HepG2 (cell line): ENCODE data around the gene HYOU1. TPM values are rescaled to one million over a fixed set of nuclear protein-coding genes. Genes with fewer than 3 reads are reported as not detected.

Experiments
- CAMTA2 ChIP-seq: sonication (generic); formaldehyde crosslinking; IDR thresholded peaks from 2 replicates; pipeline ENCODE4 v1.4.0; 2020; ENCODE audit warnings: mild to moderate bottlenecking, missing genetic modification reagents, borderline replicate concordance
- DRAP1 ChIP-seq: IDR thresholded peaks from 2 replicates; pipeline ENCODE4 v1.6.1; 2016; ENCODE audit warnings: missing genetic modification reagents, missing compliant biosample characterization
- HDAC2 ChIP-seq: sonication (generic); formaldehyde crosslinking; IDR thresholded peaks from 2 replicates; pipeline ENCODE4 v1.4.0; 2020; ENCODE audit warnings: missing genetic modification reagents
- HNRNPLL ChIP-seq: fragments of 200-400 bp; formaldehyde crosslinking; IDR thresholded peaks from 2 replicates; pipeline ENCODE4 v1.6.1; 2017; ENCODE audit warnings: mild to moderate bottlenecking, low read depth, low read length; ENCODE audit not compliant: poor library complexity, severe bottlenecking
- KDM2A ChIP-seq: sonication (generic); formaldehyde crosslinking; IDR thresholded peaks from 2 replicates; pipeline ENCODE4 v1.4.0; 2020; ENCODE audit warnings: low read depth, missing genetic modification reagents, borderline replicate concordance
- PAF1 ChIP-seq: IDR thresholded peaks from 2 replicates; pipeline ENCODE4 v1.6.1; 2016; ENCODE audit warnings: missing genetic modification reagents, missing compliant biosample characterization
- PITX1 ChIP-seq: sonication (generic); formaldehyde crosslinking; IDR thresholded peaks from 2 replicates; pipeline ENCODE4 v1.5.1; 2020; ENCODE audit warnings: mild to moderate bottlenecking, missing genetic modification reagents
- SAP130 ChIP-seq: IDR thresholded peaks from 2 replicates; pipeline ENCODE4 v1.6.1; 2016; ENCODE audit warnings: low read depth
- SNAPC5 ChIP-seq: sonication (generic); formaldehyde crosslinking; IDR thresholded peaks from 2 replicates; pipeline ENCODE4 v1.8.1; 2023; ENCODE audit warnings: mild to moderate bottlenecking, missing genetic modification reagents, borderline replicate concordance
- TAF15 ChIP-seq: fragments of 200-400 bp; formaldehyde crosslinking; IDR thresholded peaks from one replicate; pipeline ENCODE4 v1.6.1; 2018; ENCODE audit warnings: mild to moderate bottlenecking, low read depth, low read length; ENCODE audit not compliant: poor library complexity, severe bottlenecking
- XRCC5 ChIP-seq: fragments of 200-400 bp; formaldehyde crosslinking; optimal IDR thresholded peaks from 2 replicates; pipeline ENCODE3; 2017; ENCODE audit warnings: mild to moderate bottlenecking, low read length
- ZBTB38 ChIP-seq: sonication (generic); formaldehyde crosslinking; IDR thresholded peaks from 2 replicates; pipeline ENCODE4 v1.5.1; 2020; ENCODE audit warnings: mild to moderate bottlenecking, missing genetic modification reagents
- ZBTB4 ChIP-seq: sonication (generic); formaldehyde crosslinking; IDR thresholded peaks from 2 replicates; pipeline ENCODE4 v1.4.0; 2020; ENCODE audit warnings: missing genetic modification reagents, mild to moderate bottlenecking, borderline replicate concordance
- ZFYVE20 ChIP-seq: sonication (generic); formaldehyde crosslinking; IDR thresholded peaks from 2 replicates; pipeline ENCODE4 v1.8.0; 2023; ENCODE audit warnings: low read depth, mild to moderate bottlenecking, moderate library complexity, missing genetic modification reagents, borderline replicate concordance
- ZNF580 ChIP-seq: IDR thresholded peaks from 2 replicates; pipeline ENCODE4 v1.6.1; 2016; ENCODE audit warnings: low read depth, borderline replicate concordance
- ZNF674 ChIP-seq: sonication (generic); formaldehyde crosslinking; IDR thresholded peaks from 2 replicates; pipeline ENCODE4 v1.5.0; 2020; ENCODE audit warnings: low read depth, mild to moderate bottlenecking, missing genetic modification reagents
- ZNF687 ChIP-seq: sonication (generic); formaldehyde crosslinking; IDR thresholded peaks from 2 replicates; pipeline ENCODE4 v1.5.1; 2020; ENCODE audit warnings: mild to moderate bottlenecking, missing genetic modification reagents, moderate library complexity
- ZNF703 ChIP-seq: sonication (generic); formaldehyde crosslinking; IDR thresholded peaks from 2 replicates; pipeline ENCODE4 v1.5.1; 2020; ENCODE audit warnings: missing genetic modification reagents, mild to moderate bottlenecking, moderate library complexity, borderline replicate concordance
- ZNF768 ChIP-seq: sonication (generic); formaldehyde crosslinking; IDR thresholded peaks from 2 replicates; pipeline ENCODE4 v1.4.0; 2020; ENCODE audit warnings: missing genetic modification reagents
- ZNF782 ChIP-seq: sonication (generic); formaldehyde crosslinking; IDR thresholded peaks from 2 replicates; pipeline ENCODE4 v1.4.0; 2020; ENCODE audit warnings: missing genetic modification reagents, mild to moderate bottlenecking, borderline replicate concordance
- polyA plus RNA-seq, 8 experiments: library from polyadenylated mRNA; depleted of rRNA in 3 of 8; stranded (reverse) in 7 of 8; unstranded in 1 of 8; fragments of >200 nt; fragmentation: Illumina TruSeq in 4 of 8; extraction: Trizol in 4 of 8; gene quantifications; 2 replicates each; pipeline versions ENCODE4 v1.2.1 to v1.2.3, GENCODE V29; 2011 to 2016; ENCODE audit warnings: low read depth in 4 of 8, missing spikeins in 1 of 8, mixed read lengths in 1 of 8; ENCODE audit not compliant: insufficient read depth in 1 of 8
- total RNA-seq, 5 experiments: library from RNA; depleted of rRNA; stranded (reverse); fragments of >200 nt; fragmentation: Illumina TruSeq; extraction: Trizol; gene quantifications; 2 replicates each; pipeline ENCODE4 v1.2.3, GENCODE V29; 2016; ENCODE audit warnings: low read depth in 1 of 5

Gene HYOU1
- total and polyA plus RNA-seq, 2 of the 13 experiments (the other 11 are each of a cell fraction or from before 2014, with no cell fraction given) = 127 to 155 TPM

- no peak for TF ChIP-seq TAF15
- 0 out of 2 replicates have a peak, but pooled peaks have one; percentile 13 for TF ChIP-seq ZNF768 (CRISPR knock-in tag)
- peak; percentile 36 for TF ChIP-seq XRCC5
- 0 out of 2 replicates have a peak, but pooled peaks have one; percentile 23 for TF ChIP-seq CAMTA2 (CRISPR knock-in tag)
- peak; percentile 54; the same call in 1 of the 2 replicates for TF ChIP-seq ZBTB38 (CRISPR knock-in tag)
- TF ChIP-seq PITX1 (CRISPR knock-in tag) = peak; percentile 78; the same call in 1 of the 2 replicates
- TF ChIP-seq ZNF703 (CRISPR knock-in tag) = no peak; the same call in 1 of the 2 replicates
- TF ChIP-seq SNAPC5 (CRISPR knock-in tag) = no peak
- peak; percentile 84; the same call in 1 of the 2 replicates for TF ChIP-seq SAP130 (CRISPR knock-in tag)
- no peak for TF ChIP-seq ZNF674
- TF ChIP-seq ZNF580 (CRISPR knock-in tag) = peak; percentile 55; the same call in 1 of the 2 replicates
- peak; percentile 98 for TF ChIP-seq DRAP1
- TF ChIP-seq ZFYVE20 (CRISPR knock-in tag) = no peak
- TF ChIP-seq ZNF687 (CRISPR knock-in tag) = peak; percentile 96
- peak; percentile 91 for TF ChIP-seq KDM2A
- no peak for TF ChIP-seq PAF1 (CRISPR knock-in tag)
- 0 out of 2 replicates have a peak, but pooled peaks have one; percentile 20 for TF ChIP-seq ZNF782 (CRISPR knock-in tag)
- TF ChIP-seq HNRNPLL = peak; percentile 68
- TF ChIP-seq ZBTB4 = peak; percentile 51; the same call in 1 of the 2 replicates
- TF ChIP-seq HDAC2 = peak; percentile 78
These were observed 59.2 kb downstream of the HYOU1 start, which contains the start of gene CENATAC (continued) for GRCh38 chr11:118997627-118998387.
